Body of pancreas (tissue), 4 donors: ENCODE data around the gene TLX2. TPM values are rescaled to one million over a fixed set of nuclear protein-coding genes. Genes with fewer than 3 reads are reported as not detected.

Source experiments
- ATAC-seq: fragments of 150-250 bp; one replicate; pipeline ENCODE4 v1.9.1; 2016
- DNase-seq, 4 donors: peaks; one replicate each; pipeline ENCODE4 v3.0.0-alpha.2; 2019
- H3K27ac ChIP-seq, 4 donors: fragments of 200-600 bp; sonication (generic); 1 replicate in 3 of 4; 2 replicates in 1 of 4; pipeline versions ENCODE4 v1.5.1 to v1.6.1; 2016 to 2019; ENCODE audit warnings: mild to moderate bottlenecking in 1 of 4, mixed read lengths in 1 of 4, moderate library complexity in 1 of 4
- H3K27me3 ChIP-seq, 2 donors: fragments of 200-600 bp; sonication (generic); one replicate each; pipeline ENCODE4 v1.6.0; 2016; ENCODE audit warnings: mild to moderate bottlenecking in 1 of 2
- H3K36me3 ChIP-seq, 2 donors: fragments of 200-600 bp; sonication (generic); replicated peaks in 1 of 2; 2 replicates each; pipeline ENCODE4 v1.5.1; 2016; ENCODE audit warnings: low read depth in 2 of 2; ENCODE audit not compliant: insufficient read depth in 1 of 2
- H3K4me1 ChIP-seq: fragments of 200-600 bp; sonication (generic); one replicate; pipeline ENCODE4 v1.6.0; 2016
- H3K4me3 ChIP-seq, 2 donors: fragments of 200-600 bp; sonication (generic); 1 replicate in 1 of 2; 2 replicates in 1 of 2; pipeline ENCODE4 v1.5.1; 2016 to 2019
- H3K9me3 ChIP-seq, 3 donors: fragments of 200-600 bp; sonication (generic); 1 replicate in 2 of 3; 2 replicates in 1 of 3; pipeline ENCODE4 v1.5.1; 2016
- CTCF ChIP-seq, 7 experiments: fragments of 450-650 bp in 4 of 7; fragments of 200-600 bp in 3 of 7; sonication (generic) in 3 of 7; IDR thresholded peaks; one replicate each; pipeline ENCODE4 v1.5.1; 2016 to 2019; ENCODE audit warnings: antibody characterized with exemption in 7 of 7
- POLR2A ChIP-seq, 3 donors: fragments of 450-650 bp; IDR thresholded peaks; one replicate each; pipeline ENCODE4 v1.6.1; 2016; ENCODE audit warnings: antibody characterized with exemption in 3 of 3, mild to moderate bottlenecking in 2 of 3
- WGBS, 2 donors: methylation state at CpG; one replicate each; pipeline ENCODE4 v1.1.5; 2017; 5-methylcytosine and 5-hydroxymethylcytosine counted together
- intact Hi-C: fragments of 100-400 bp; cut with DNase I; formaldehyde crosslinking; loops from one replicate; pipeline ENCODE4 v1.15.1; 2023
- total RNA-seq, 2 donors: library from RNA; depleted of rRNA; stranded (reverse); fragments of >200 nt; gene quantifications; one replicate each; pipeline ENCODE4 v1.1.0, GENCODE V29; 2016

Gene TLX2
- total RNA-seq, 2 donors from 2014 or later: not detected

- Histone ChIP-seq H3K36me3 (no peaks in the 10 kb centered on the region), H3K9me3 (no peaks in the 10 kb centered on the region), H3K4me3 (no peak overlapping the region), H3K4me1 (peaks cover 33% of the 10 kb centered on the region), H3K27ac (no peak overlapping the region), H3K27me3 (no peaks in the 10 kb centered on the region)
- WGBS, 2 donors: 77 to 84% methylated on average over 9 to 21 of the region's 21 CpGs
- TF ChIP-seq POLR2A (IDR thresholded peaks at IDR 0.05) (no peak), CTCF (IDR thresholded peaks at IDR 0.05) (no peak)
- DNase-seq: no peak
- intact Hi-C loops: no loop called here
- no peak for ATAC-seq
These were observed 38.0 kb downstream of the TLX2 start for GRCh38 chr2:74551942-74552913.

DNA sequence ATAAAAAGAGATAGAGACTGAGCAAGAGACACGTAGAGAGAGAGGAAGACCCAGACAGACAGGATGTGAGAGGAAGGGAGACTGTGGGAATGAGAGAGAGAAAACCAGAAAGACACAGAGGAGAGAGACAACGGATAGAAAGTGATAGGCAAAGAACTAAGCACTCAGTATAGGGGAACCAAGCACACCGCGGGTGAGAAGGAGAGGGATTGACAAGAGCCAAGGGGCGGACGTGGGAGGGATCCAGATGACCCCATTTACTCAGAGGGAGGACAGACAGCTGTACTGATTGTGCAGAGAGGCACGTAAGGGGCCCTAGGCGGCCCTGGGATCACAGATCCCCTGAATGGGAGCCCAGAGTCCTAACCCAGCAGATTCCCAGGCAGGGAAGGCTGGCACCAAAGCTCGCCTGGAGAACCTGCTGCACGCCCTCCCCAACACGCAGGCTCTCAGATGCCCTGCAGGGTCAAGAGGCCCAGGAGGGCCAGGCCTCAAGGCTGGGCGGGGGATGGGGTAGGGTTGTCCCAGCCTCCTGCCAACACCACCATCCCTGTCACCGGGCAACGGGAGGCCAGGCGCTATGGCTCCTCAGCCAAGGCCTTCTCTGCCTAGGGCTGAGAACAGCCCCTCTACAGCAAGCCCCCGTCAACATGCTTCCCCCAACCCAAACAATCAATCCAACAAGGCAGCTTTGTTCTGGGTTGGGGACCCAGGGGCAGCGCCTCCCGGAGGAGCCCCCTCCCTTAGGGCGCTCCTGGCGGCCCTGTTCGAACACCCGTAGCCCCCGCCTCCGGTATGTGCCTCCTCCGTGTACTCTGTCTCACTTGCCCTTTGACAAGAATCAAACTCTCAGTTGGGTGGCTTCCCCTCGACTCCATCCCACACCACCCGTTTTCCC lies 38.9 kb downstream of the TLX2 start:
- Histone ChIP-seq H3K36me3 (no peaks in the 10 kb centered on the region), H3K27ac (peak overlapping the region in 1 of 4 donors; percentile 85), H3K27me3 (no peaks in the 10 kb centered on the region), H3K9me3 (no peaks in the 10 kb centered on the region), H3K4me3 (no peak overlapping the region), H3K4me1 (peaks cover 31% of the 10 kb centered on the region)
- DNase-seq (no peak), ATAC-seq (no peak)
- WGBS, 2 donors: 60 to 66% methylated on average over 19 to 27 of the region's 27 CpGs
- intact Hi-C loops: no loop called here
- TF ChIP-seq CTCF (IDR thresholded peaks at IDR 0.05) (no peak), POLR2A (IDR thresholded peaks at IDR 0.05) (no peak)

DNA sequence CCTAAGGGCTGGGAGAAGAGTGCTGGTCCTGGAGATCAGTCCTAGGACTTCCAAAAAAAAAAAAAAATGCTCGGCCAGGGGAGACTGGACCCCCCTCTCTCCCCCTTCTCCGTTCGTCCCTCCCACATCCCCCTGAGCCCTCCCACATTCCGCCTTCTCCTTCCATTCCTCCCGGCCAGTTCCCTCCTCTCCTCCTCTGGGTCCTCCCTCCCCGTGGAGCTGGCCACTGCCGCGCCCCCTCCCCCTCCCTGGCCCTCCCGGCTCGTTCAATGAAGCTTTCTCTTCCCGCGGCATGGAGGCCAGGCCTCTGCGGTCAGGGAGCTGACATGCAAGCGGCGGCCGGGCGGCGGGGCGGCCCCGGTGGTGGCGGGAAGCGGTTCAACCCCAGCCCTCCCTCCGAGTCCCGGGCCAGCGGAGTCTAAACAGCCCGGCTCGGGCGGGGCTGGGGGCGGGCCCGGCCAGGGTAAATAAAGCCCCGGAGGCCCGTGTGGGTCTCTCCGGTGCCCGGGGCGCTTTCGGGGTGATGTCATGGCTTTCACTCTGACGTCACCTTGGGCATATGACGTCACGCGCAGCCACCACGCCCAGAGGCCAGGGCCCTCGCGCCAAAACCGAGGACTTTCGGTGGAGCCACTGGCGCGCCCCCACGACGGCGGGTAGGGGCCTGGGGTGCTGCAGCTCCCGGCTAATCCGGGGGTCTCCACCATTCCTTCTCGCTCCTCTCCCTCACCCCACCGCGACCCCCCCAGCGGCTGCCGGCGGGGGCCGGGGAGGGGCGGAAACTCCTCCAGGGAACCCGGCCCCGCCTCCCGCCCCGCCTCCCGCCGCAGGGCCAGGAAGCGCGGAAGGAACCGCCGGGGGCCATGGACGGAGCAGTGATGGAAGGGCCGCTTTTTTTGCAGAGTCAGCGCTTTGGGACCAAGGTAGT lies 39.9 kb downstream of the TLX2 start, which contains the start of the genes DOK1 and LOXL3:
DOK1 (plus strand) TSS at position 829 of the 928 bp plus-strand sequence; CDS start at position 864, 35 bp downstream.
LOXL3 (minus strand) TSS at position 51 of the 928 bp plus-strand sequence. CDS start 1,308 bp downstream, outside the sequence.
- peak within 1 kb of the TSS; percentile 43 to 85 (median 74) for H3K27ac ChIP-seq
- ATAC-seq (peak; percentile 87), DNase-seq (peak; percentile 84 to 88 (median 86))
- peaks cover 23% of the 10 kb centered on the region for H3K4me1 ChIP-seq
- TF ChIP-seq POLR2A (IDR thresholded peaks at IDR 0.05): peak in 2 of 3 donors; percentile 4 to 22
- peak in 2 of 7 experiments; percentile 13 to 27 for TF ChIP-seq CTCF (IDR thresholded peaks at IDR 0.05)
- H3K27me3 ChIP-seq: no peaks in the 10 kb centered on the region
- H3K9me3 ChIP-seq: no peaks in the 10 kb centered on the region
- intact Hi-C loops: no loop called here
- H3K4me3 ChIP-seq: peak within 1 kb of the TSS; percentile 43 to 64
- 1 to 3% methylated on average over 24 to 68 of the region's 73 CpGs for WGBS, 2 donors
- no peaks in the 10 kb centered on the region for H3K36me3 ChIP-seq
